HepG2 (cell line): ENCODE results near the gene RNASE11. TPM values are rescaled to one million over a fixed set of nuclear protein-coding genes. Genes with fewer than 3 reads are reported as not detected.
A peak's percentile ranks its signal among the peaks of the same experiment; 100 is the strongest.

Experiments used
- HES4 ChIP-seq: sonication (generic); formaldehyde crosslinking; IDR thresholded peaks from 2 replicates; pipeline ENCODE4 v1.9.0; 2021; ENCODE audit warnings: mild to moderate bottlenecking, missing genetic modification reagents, borderline replicate concordance
- HIVEP1 ChIP-seq: sonication (generic); formaldehyde crosslinking; IDR thresholded peaks from 2 replicates; pipeline ENCODE4 v1.4.0; 2020; ENCODE audit warnings: mild to moderate bottlenecking, missing genetic modification reagents
- HNF4G ChIP-seq, 2 experiments: sonication (generic) in 1 of 2; formaldehyde crosslinking in 1 of 2; IDR thresholded peaks; 2 replicates each; pipeline versions ENCODE4 v1.4.0 to v1.6.1; 2011 to 2020; ENCODE audit warnings: borderline replicate concordance in 2 of 2, low read depth in 2 of 2, mild to moderate bottlenecking in 2 of 2, low read length in 1 of 2, missing genetic modification reagents in 1 of 2, moderate library complexity in 1 of 2
- HNRNPLL ChIP-seq: fragments of 200-400 bp; formaldehyde crosslinking; IDR thresholded peaks from 2 replicates; pipeline ENCODE4 v1.6.1; 2017; ENCODE audit warnings: mild to moderate bottlenecking, low read depth, low read length; ENCODE audit not compliant: poor library complexity, severe bottlenecking
- JARID2 ChIP-seq: sonication (generic); formaldehyde crosslinking; IDR thresholded peaks from 2 replicates; pipeline ENCODE4 v1.8.1; 2023; ENCODE audit warnings: missing genetic modification reagents, inconsistent platforms; ENCODE audit not compliant: insufficient replicate concordance
- MTA1 ChIP-seq: sonication (generic); formaldehyde crosslinking; IDR thresholded peaks from 2 replicates; pipeline ENCODE4 v1.4.0; 2020; ENCODE audit warnings: missing genetic modification reagents, mild to moderate bottlenecking, borderline replicate concordance
- NFIB ChIP-seq: sonication (generic); formaldehyde crosslinking; IDR thresholded peaks from 2 replicates; pipeline ENCODE4 v1.9.0; 2021; ENCODE audit warnings: missing genetic modification reagents, mild to moderate bottlenecking, borderline replicate concordance
- PAX8 ChIP-seq: sonication (generic); formaldehyde crosslinking; IDR thresholded peaks from 2 replicates; pipeline ENCODE4 v1.8.0; 2022; ENCODE audit warnings: mild to moderate bottlenecking, missing genetic modification reagents, borderline replicate concordance
- POLR2AphosphoS2 ChIP-seq: IDR thresholded peaks from 2 replicates; pipeline ENCODE4 v1.6.1; 2011; ENCODE audit warnings: low read depth, low read length, improper control_type of control experiment
- RAD51 ChIP-seq: fragments of 450-650 bp; IDR thresholded peaks from 2 replicates; pipeline ENCODE4 v1.6.1; 2016; ENCODE audit warnings: borderline replicate concordance
- SP2 ChIP-seq: sonication (generic); formaldehyde crosslinking; IDR thresholded peaks from 2 replicates; pipeline ENCODE4 v1.5.1; 2020; ENCODE audit warnings: mild to moderate bottlenecking, missing genetic modification reagents
- SP5 ChIP-seq: IDR thresholded peaks from 2 replicates; pipeline ENCODE4 v1.6.1; 2016; ENCODE audit warnings: low read depth, borderline replicate concordance
- TAF15 ChIP-seq: fragments of 200-400 bp; formaldehyde crosslinking; IDR thresholded peaks from one replicate; pipeline ENCODE4 v1.6.1; 2018; ENCODE audit warnings: mild to moderate bottlenecking, low read depth, low read length; ENCODE audit not compliant: poor library complexity, severe bottlenecking
- TGIF2 ChIP-seq: IDR thresholded peaks from 2 replicates; pipeline ENCODE4 v1.6.1; 2016; ENCODE audit warnings: control low read depth, missing compliant biosample characterization
- U2AF1 ChIP-seq: fragments of 200-400 bp; formaldehyde crosslinking; optimal IDR thresholded peaks from 2 replicates; pipeline ENCODE3; 2017; ENCODE audit warnings: mild to moderate bottlenecking, low read depth, low read length
- ZFY ChIP-seq: sonication (generic); formaldehyde crosslinking; IDR thresholded peaks from 2 replicates; pipeline ENCODE4 v1.4.0; 2020; ENCODE audit warnings: missing genetic modification reagents
- ZNF20 ChIP-seq: sonication (generic); formaldehyde crosslinking; IDR thresholded peaks from 2 replicates; pipeline ENCODE4 v1.4.0; 2020; ENCODE audit warnings: mild to moderate bottlenecking, moderate library complexity, missing genetic modification reagents
- ZNF432 ChIP-seq: sonication (generic); formaldehyde crosslinking; IDR thresholded peaks from 2 replicates; pipeline ENCODE4 v1.5.0; 2020; ENCODE audit warnings: missing genetic modification reagents, mild to moderate bottlenecking, borderline replicate concordance
- polyA plus RNA-seq, 8 experiments: library from polyadenylated mRNA; depleted of rRNA in 3 of 8; stranded (reverse) in 7 of 8; unstranded in 1 of 8; fragments of >200 nt; fragmentation: Illumina TruSeq in 4 of 8; extraction: Trizol in 4 of 8; gene quantifications; 2 replicates each; pipeline versions ENCODE4 v1.2.1 to v1.2.3, GENCODE V29; 2011 to 2016; ENCODE audit warnings: low read depth in 4 of 8, missing spikeins in 1 of 8, mixed read lengths in 1 of 8; ENCODE audit not compliant: insufficient read depth in 1 of 8
- total RNA-seq, 5 experiments: library from RNA; depleted of rRNA; stranded (reverse); fragments of >200 nt; fragmentation: Illumina TruSeq; extraction: Trizol; gene quantifications; 2 replicates each; pipeline ENCODE4 v1.2.3, GENCODE V29; 2016; ENCODE audit warnings: low read depth in 1 of 5
- TF ChIP-seq, protein P1 (sequence below): sonication (generic); formaldehyde crosslinking; IDR thresholded peaks from 2 replicates; pipeline ENCODE4 v1.4.0; 2020; ENCODE audit warnings: mild to moderate bottlenecking, missing genetic modification reagents
- TF ChIP-seq, protein P2 (sequence below): sonication (generic); formaldehyde crosslinking; IDR thresholded peaks from 2 replicates; pipeline ENCODE4 v1.8.0; 2022; ENCODE audit warnings: missing genetic modification reagents, mild to moderate bottlenecking, moderate library complexity, borderline replicate concordance
- TF ChIP-seq, protein P3 (sequence below): sonication (generic); formaldehyde crosslinking; IDR thresholded peaks from 2 replicates; pipeline ENCODE4 v1.4.0; 2020; ENCODE audit warnings: missing genetic modification reagents, mild to moderate bottlenecking, borderline replicate concordance
- TF ChIP-seq, protein P4 (sequence below): IDR thresholded peaks from 2 replicates; pipeline ENCODE4 v1.6.1; 2016; ENCODE audit warnings: mild to moderate bottlenecking, missing biosample characterization, missing genetic modification reagents

Gene RNASE11
- total and polyA plus RNA-seq, 2 of the 13 experiments (the other 11 are each of a cell fraction or from before 2014, with no cell fraction given) = not detected

DNA sequence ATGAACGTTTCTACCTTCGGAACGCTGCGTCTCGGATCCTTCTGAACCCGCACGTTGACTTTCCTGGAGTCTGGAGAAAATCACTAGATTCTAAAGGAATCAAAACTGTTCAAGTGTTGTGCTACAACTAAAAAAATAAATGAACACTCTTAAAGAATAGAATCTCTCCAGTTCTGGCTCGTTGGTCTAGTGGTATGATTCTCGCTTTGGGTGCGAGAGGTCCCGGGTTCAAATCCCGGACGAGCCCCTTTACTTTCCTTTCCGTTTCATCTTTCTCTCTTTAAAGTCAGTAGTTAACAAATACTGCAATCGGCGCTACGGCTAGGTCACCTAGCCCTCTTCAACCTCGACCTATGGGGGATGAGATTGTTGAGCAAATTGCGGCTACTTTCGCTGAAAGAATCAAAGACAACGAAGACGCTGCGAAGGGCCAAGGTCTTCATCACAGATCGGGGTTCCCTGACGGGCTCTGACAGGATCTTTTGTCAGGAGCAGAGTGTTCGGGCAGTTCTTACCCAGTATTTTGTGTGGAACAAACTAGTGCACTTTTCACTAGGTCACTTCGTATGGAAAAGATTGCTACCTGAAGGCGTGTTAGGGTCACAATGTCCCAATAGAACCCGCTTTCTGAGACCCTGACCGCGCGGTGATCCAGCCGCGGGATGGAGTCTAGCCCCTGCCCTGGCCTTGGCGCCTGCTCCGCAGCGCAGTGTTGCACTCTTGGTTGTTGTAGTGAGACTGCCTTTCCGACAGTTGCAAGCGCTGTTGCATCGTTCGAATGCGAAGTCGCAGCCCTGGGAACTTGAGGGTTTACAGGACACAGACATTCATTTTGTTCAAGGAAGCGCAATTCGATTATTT is 45.3 kb upstream of the RNASE11 start (continued):
- no peak for TF ChIP-seq JARID2
- peak; percentile 56 for TF ChIP-seq HNRNPLL
- TF ChIP-seq SP2 (CRISPR knock-in tag) = peak; percentile 19; the same call in 1 of the 2 replicates
- no peak for TF ChIP-seq RAD51
- TF ChIP-seq U2AF1 = peak; percentile 40
- TF ChIP-seq, protein P1, sequence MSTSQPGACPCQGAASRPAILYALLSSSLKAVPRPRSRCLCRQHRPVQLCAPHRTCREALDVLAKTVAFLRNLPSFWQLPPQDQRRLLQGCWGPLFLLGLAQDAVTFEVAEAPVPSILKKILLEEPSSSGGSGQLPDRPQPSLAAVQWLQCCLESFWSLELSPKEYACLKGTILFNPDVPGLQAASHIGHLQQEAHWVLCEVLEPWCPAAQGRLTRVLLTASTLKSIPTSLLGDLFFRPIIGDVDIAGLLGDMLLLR (CRISPR knock-in tag) = no peak
- TF ChIP-seq, protein P2, sequence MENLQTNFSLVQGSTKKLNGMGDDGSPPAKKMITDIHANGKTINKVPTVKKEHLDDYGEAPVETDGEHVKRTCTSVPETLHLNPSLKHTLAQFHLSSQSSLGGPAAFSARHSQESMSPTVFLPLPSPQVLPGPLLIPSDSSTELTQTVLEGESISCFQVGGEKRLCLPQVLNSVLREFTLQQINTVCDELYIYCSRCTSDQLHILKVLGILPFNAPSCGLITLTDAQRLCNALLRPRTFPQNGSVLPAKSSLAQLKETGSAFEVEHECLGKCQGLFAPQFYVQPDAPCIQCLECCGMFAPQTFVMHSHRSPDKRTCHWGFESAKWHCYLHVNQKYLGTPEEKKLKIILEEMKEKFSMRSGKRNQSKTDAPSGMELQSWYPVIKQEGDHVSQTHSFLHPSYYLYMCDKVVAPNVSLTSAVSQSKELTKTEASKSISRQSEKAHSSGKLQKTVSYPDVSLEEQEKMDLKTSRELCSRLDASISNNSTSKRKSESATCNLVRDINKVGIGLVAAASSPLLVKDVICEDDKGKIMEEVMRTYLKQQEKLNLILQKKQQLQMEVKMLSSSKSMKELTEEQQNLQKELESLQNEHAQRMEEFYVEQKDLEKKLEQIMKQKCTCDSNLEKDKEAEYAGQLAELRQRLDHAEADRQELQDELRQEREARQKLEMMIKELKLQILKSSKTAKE (CRISPR knock-in tag) = no peak
- TF ChIP-seq TGIF2 (CRISPR knock-in tag) = 0 out of 2 replicates have a peak, but pooled peaks have one; percentile 57
- TF ChIP-seq SP5 (CRISPR knock-in tag) = no peak
- TF ChIP-seq, protein P3, sequence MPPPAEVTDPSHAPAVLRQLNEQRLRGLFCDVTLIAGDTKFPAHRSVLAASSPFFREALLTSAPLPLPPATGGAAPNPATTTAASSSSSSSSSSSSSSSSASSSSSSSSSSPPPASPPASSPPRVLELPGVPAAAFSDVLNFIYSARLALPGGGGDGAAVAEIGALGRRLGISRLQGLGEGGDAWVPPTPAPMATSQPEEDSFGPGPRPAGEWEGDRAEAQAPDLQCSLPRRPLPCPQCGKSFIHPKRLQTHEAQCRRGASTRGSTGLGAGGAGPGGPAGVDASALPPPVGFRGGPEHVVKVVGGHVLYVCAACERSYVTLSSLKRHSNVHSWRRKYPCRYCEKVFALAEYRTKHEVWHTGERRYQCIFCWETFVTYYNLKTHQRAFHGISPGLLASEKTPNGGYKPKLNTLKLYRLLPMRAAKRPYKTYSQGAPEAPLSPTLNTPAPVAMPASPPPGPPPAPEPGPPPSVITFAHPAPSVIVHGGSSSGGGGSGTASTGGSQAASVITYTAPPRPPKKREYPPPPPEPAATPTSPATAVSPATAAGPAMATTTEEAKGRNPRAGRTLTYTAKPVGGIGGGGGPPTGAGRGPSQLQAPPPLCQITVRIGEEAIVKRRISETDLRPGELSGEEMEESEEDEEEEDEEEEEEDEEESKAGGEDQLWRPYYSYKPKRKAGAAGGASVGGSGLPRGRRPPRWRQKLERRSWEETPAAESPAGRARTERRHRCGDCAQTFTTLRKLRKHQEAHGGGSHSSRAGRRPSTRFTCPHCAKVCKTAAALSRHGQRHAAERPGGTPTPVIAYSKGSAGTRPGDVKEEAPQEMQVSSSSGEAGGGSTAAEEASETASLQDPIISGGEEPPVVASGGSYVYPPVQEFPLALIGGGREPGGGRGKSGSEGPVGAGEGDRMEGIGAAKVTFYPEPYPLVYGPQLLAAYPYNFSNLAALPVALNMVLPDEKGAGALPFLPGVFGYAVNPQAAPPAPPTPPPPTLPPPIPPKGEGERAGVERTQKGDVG = no peak
- no peak for TF ChIP-seq TAF15
- no peak for TF ChIP-seq POLR2AphosphoS2
- TF ChIP-seq ZNF20 (CRISPR knock-in tag) = peak; percentile 21; the same call in 1 of the 2 replicates
- no peak for TF ChIP-seq ZNF432 (CRISPR knock-in tag)
- no peak for TF ChIP-seq HNF4G (IDR thresholded peaks at IDR 0.05; ENCODE audit: borderline replicate concordance, low read depth, low read length)
- no peak for TF ChIP-seq HNF4G (CRISPR knock-in tag; IDR thresholded peaks at IDR 0.05; ENCODE audit: borderline replicate concordance, low read depth)
- TF ChIP-seq PAX8 (CRISPR knock-in tag) = no peak
- TF ChIP-seq HIVEP1 = no peak
- no peak for TF ChIP-seq HES4 (CRISPR knock-in tag)
- peak; percentile 34; the same call in 1 of the 2 replicates for TF ChIP-seq ZFY (CRISPR knock-in tag)
- TF ChIP-seq, protein P4, sequence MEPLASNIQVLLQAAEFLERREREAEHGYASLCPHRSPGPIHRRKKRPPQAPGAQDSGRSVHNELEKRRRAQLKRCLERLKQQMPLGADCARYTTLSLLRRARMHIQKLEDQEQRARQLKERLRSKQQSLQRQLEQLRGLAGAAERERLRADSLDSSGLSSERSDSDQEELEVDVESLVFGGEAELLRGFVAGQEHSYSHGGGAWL = no peak
- no peak for TF ChIP-seq NFIB (CRISPR knock-in tag)
- TF ChIP-seq MTA1 (CRISPR knock-in tag) = peak; percentile 30; the same call in 1 of the 2 replicates
